Lower leg skin (tissue), 4 donors: Measurements from ENCODE around the gene CAMTA1. TPM values are rescaled to one million over a fixed set of nuclear protein-coding genes. Genes with fewer than 3 reads are reported as not detected.

Experiments used
- DNase-seq, 2 donors: peaks; one replicate each; pipeline ENCODE4 v3.0.0-alpha.2; 2019; ENCODE audit warnings: low spot score in 2 of 2
- H3K4me3 ChIP-seq: fragments of 200-600 bp; sonication (generic); 2 replicates; pipeline ENCODE4 v1.5.1; 2017; ENCODE audit warnings: mild to moderate bottlenecking, low read depth; ENCODE audit not compliant: poor library complexity, severe bottlenecking
- POLR2A ChIP-seq, 2 donors: fragments of 450-650 bp; IDR thresholded peaks; one replicate each; pipeline ENCODE4 v1.6.1; 2016 to 2017; ENCODE audit warnings: antibody characterized with exemption in 2 of 2, mild to moderate bottlenecking in 1 of 2, moderate library complexity in 1 of 2
- WGBS, 2 donors: methylation state at CpG; one replicate each; pipeline ENCODE4 v1.1.5; 2018; 5-methylcytosine and 5-hydroxymethylcytosine counted together
- intact Hi-C: fragments of 100-400 bp; cut with DNase I; formaldehyde crosslinking; loops from one replicate; pipeline ENCODE4 v1.15.0; 2023; ENCODE audit warnings: low total_unique reads
- total RNA-seq, 4 donors: library from RNA; depleted of rRNA; stranded (reverse); fragments of >200 nt; gene quantifications; one replicate each; pipeline ENCODE4 v1.1.0, GENCODE V29; 2016
- TF ChIP-seq, protein P1 (sequence below), 3 donors: fragments of 450-650 bp; IDR thresholded peaks; one replicate each; pipeline ENCODE4 v1.5.1; 2016; ENCODE audit warnings: antibody characterized with exemption in 3 of 3, mild to moderate bottlenecking in 3 of 3, moderate library complexity in 2 of 3

CAMTA1 gene
- total RNA-seq, 4 donors from 2014 or later: 24.4 to 52.3 (median 32.9) TPM

DNA sequence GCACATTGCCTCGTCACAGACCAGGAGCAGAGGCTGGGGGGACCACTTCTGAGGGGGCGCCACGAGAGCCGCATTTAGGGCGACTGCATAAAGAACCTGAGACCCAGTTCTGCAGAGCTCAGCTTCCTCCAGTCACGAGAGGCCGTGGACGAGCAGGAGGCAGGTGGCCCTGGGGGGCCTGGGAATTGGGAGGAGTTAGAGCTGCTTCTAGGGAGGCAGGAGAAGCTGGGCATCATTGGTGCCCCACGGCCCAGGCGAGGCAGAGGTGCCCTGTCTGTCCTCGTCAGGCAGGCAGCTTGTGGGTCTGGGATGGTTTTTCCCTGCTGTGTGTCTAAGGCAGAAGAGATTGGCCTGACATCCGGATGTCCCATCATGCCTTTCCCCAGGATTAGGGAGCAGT, 389.3 kb downstream of the CAMTA1 start:
- intact Hi-C loops: no loop called here
- TF ChIP-seq, protein P1, sequence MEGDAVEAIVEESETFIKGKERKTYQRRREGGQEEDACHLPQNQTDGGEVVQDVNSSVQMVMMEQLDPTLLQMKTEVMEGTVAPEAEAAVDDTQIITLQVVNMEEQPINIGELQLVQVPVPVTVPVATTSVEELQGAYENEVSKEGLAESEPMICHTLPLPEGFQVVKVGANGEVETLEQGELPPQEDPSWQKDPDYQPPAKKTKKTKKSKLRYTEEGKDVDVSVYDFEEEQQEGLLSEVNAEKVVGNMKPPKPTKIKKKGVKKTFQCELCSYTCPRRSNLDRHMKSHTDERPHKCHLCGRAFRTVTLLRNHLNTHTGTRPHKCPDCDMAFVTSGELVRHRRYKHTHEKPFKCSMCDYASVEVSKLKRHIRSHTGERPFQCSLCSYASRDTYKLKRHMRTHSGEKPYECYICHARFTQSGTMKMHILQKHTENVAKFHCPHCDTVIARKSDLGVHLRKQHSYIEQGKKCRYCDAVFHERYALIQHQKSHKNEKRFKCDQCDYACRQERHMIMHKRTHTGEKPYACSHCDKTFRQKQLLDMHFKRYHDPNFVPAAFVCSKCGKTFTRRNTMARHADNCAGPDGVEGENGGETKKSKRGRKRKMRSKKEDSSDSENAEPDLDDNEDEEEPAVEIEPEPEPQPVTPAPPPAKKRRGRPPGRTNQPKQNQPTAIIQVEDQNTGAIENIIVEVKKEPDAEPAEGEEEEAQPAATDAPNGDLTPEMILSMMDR (IDR thresholded peaks at IDR 0.05): no peak
- TF ChIP-seq POLR2A (IDR thresholded peaks at IDR 0.05): no peak
- H3K4me3 ChIP-seq: no peak overlapping the region
- DNase-seq: no peak
- WGBS, 2 donors: 81 to 83% methylated on average over 12 of the region's 12 CpGs

DNA sequence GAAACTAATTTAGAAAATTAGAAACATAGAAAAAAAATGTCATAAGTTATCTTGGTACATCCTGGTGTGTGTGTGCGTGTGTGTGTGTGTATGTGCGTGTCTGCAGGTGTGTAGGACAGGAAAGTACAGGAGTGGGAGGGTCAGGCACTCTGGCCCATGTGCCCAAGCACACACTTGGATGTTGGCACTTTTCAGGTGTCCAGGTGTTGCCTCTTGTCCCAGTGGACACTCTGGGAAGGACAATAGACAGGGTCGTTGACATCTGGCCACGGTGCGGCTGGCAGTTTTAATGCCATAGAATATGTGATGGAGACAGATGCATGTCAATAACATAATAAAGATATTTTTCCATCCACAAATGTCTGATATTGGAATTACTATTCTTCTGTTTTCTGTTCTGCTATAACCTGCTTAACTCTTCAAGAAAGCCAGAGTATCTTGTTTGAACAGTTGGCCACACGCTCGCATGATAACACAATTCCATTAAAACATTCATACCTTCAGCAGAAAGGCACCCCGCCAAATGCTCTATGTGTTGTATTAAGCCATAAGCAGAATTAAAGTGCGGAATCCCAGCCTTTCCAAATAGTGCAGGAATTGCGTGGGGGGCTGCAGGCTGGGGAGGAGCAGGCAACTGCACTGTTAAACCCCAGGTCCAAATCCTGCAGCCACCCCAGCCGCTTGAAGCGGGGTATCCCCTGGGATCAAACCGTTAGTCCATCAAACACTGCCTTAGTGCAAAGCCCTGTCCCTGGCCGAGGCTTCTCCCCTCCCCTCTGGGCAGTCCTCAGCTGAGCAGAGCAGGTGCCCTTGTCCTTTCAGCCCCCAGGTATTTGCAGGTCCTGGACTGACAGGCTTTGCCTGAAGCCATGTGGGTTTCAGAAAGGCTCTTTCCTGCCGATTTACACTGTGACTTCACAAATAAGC, 390.0 kb downstream of the CAMTA1 start:
- WGBS, 2 donors: 80 to 82% methylated on average over 15 of the region's 15 CpGs
- no peak overlapping the region for H3K4me3 ChIP-seq
- TF ChIP-seq, protein P1 (IDR thresholded peaks at IDR 0.05): no peak
- TF ChIP-seq POLR2A (IDR thresholded peaks at IDR 0.05): no peak
- intact Hi-C loops: no loop called here
- no peak for DNase-seq

DNA sequence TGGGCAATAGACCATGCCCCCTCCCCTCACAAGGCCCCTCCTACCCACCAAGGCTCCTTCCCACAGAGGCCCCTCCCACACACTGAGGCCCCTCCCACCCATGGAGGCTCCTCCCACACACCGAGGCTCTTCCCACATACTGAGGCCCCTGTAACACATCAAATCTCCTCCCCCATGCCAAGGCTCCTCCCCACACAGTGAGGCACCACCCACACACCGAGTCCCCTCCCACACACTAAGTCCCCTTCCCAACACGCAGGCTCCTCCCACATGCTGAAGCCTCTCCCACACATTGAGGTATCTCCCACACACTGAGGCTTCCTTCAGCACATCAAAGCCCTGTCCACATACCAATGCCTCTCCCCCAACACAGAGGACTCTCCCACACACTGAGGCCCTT, 391.8 kb downstream of the CAMTA1 start:
- H3K4me3 ChIP-seq: no peak overlapping the region
- intact Hi-C loops: no loop called here
- DNase-seq: no peak
- no peak for TF ChIP-seq POLR2A (IDR thresholded peaks at IDR 0.05)
- TF ChIP-seq, protein P1 (IDR thresholded peaks at IDR 0.05): no peak
- 84% methylated on average over 3 of the region's 3 CpGs for WGBS, 2 donors

DNA sequence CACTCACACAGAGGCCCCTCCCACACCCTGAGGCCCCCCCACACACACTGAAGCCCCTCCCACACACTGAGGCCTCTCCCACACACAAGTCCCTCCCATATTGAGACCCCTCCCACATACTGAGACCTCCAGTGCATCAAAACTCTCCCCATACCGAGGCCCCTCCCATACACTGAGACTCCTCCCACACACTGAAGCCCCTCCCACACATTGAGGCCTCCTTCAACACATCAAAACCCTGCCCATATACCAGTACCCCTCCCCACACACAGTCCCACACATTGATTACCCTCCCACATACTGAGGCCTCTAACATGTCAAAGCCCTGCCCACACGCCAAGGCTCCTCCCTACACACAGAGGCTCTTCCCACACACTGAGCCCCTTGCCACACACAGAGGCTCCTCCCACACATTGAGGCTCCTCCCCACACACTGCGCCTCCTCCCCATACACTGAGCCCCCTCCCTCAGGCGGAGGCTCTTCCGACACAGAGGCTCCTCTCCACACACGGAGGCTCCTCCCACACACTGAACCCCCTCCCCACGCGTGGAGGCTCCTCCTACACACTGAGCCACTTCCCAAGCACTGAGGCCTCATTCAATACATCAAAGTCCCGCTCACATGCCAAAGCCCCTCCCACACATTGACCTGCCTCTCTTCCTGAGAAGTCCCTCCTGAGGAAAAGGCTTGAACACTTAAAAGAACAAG, 392.3 kb downstream of the CAMTA1 start:
- 60 to 62% methylated on average over 9 of the region's 9 CpGs for WGBS, 2 donors
- DNase-seq: no peak
- H3K4me3 ChIP-seq: no peak overlapping the region
- intact Hi-C loops: no loop called here
- TF ChIP-seq, protein P1 (IDR thresholded peaks at IDR 0.05): no peak
- no peak for TF ChIP-seq POLR2A (IDR thresholded peaks at IDR 0.05)

DNA sequence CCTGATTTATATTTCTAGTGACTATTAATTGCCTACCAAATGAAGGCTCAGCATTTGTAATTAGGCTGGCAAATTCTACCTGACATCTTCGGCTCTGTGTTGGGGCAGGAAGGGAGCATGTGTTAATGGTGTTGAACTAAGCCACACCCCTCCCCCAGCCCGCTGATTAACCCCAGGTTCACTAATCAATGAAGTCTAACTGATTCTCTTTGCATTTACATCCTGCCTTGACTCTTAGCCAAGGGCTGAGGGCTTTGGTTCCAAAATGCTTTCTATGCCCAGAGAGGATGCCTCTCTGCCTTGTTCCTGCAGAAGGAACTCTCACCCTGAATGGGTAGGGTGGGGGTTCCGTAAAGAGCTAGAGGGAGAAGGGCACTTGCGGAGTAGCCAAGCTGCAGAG, 393.1 kb downstream of the CAMTA1 start:
- 54 to 61% methylated on average over 4 of the region's 4 CpGs for WGBS, 2 donors

More for the DNA sequence above, 393.1 kb downstream of the CAMTA1 start:
- intact Hi-C loops: no loop called here
- no peak for TF ChIP-seq POLR2A (IDR thresholded peaks at IDR 0.05)
- TF ChIP-seq, protein P1 (IDR thresholded peaks at IDR 0.05): no peak
- DNase-seq: no peak
- no peak overlapping the region for H3K4me3 ChIP-seq
